HepG2 (cell line): Measurements from ENCODE around the gene ART1. TPM values are rescaled to one million over a fixed set of nuclear protein-coding genes. Genes with fewer than 3 reads are reported as not detected.
"Not testable (repeated sequence)": the region's sequence is repeated elsewhere in the genome, so short reads cannot be mapped to it uniquely, and the experiment has no call there.

Experiments
- ATAC-seq: fragments of 200-7000 bp; cut with Tn5 transposase; 3 replicates; pipeline ENCODE4 v1.9.1; 2020; ENCODE audit warnings: mild to moderate bottlenecking, moderate library complexity
- BruUV-seq: library from RNA; stranded (reverse); fragments of 400-500 nt; replicated peaks from 2 replicates; lab custom pipeline; 2021; lab: Mats Ljungman, UMichigan
- CTCF ChIA-PET: fragments of 300-600 bp; formaldehyde crosslinking; extraction: SDS; loops from one replicate; lab custom pipeline; 2021; ENCODE audit warnings: low total read pairs, inconsistent platforms, low intra/inter-chr PET ratio; lab: Yijun Ruan, JAX
- POLR2A ChIA-PET: fragments of 350-600 bp; sonication (Branson Sonifier 250); formaldehyde crosslinking; loops from one replicate; lab custom pipeline; 2020; ENCODE audit warnings: antibody characterized with exemption, inconsistent platforms; lab: Yijun Ruan, JAX
- DNase-seq: peaks from one replicate; pipeline ENCODE4 v3.0.0-alpha.2; 2015; ENCODE audit warnings: low spot score
- FAIRE-seq: peaks from 3 replicates; lab custom pipeline; 2011; peaks lifted over from hg19 to GRCh38; lab: Jason Lieb, UNC
- H2AFZ ChIP-seq: one replicate; pipeline ENCODE4 v1.6.1; 2011; ENCODE audit warnings: low read length, inconsistent platforms
- H3K27ac ChIP-seq: fragments of 300-600 bp; 3 replicates; pipeline ENCODE4 v1.8.0; 2011; ENCODE audit warnings: mixed run types, mild to moderate bottlenecking, mixed read lengths, low read length, inconsistent platforms; ENCODE audit not compliant: insufficient read depth; ENCODE audit errors: extremely low read length
- H3K27me3 ChIP-seq, 2 experiments: fragments of 200-600 bp in 1 of 2; 2 replicates in 1 of 2; 3 replicates in 1 of 2; pipeline versions ENCODE4 v1.6.0 to v1.8.0; 2011; ENCODE audit warnings: low read length in 2 of 2, mild to moderate bottlenecking in 2 of 2, moderate library complexity in 2 of 2, inconsistent platforms in 1 of 2; ENCODE audit not compliant: insufficient read depth in 2 of 2, control insufficient read depth in 1 of 2
- H3K36me3 ChIP-seq, 2 experiments: fragments of 200-600 bp in 1 of 2; replicated peaks in 1 of 2; 2 replicates in 1 of 2; 3 replicates in 1 of 2; pipeline versions ENCODE4 v1.5.1 to v1.8.0; 2011; ENCODE audit warnings: low read length in 2 of 2, inconsistent platforms in 1 of 2; ENCODE audit not compliant: insufficient read depth in 2 of 2, control insufficient read depth in 1 of 2
- H3K4me1 ChIP-seq: 2 replicates; pipeline ENCODE4 v1.5.1; 2012; ENCODE audit warnings: low read length, inconsistent platforms; ENCODE audit not compliant: insufficient read depth
- H3K4me2 ChIP-seq: 2 replicates; pipeline ENCODE4 v1.6.0; 2011; ENCODE audit warnings: low read depth, low read length, inconsistent platforms
- H3K4me3 ChIP-seq, 3 experiments: fragments of 200-600 bp in 1 of 3; sonication (generic), shearing (Covaris generic) in 1 of 3; replicated peaks in 1 of 3; 2 replicates each; pipeline ENCODE4 v1.5.1; 2011 to 2016; ENCODE audit warnings: low read length in 3 of 3, inconsistent platforms in 2 of 3, low read depth in 2 of 3, mild to moderate bottlenecking in 2 of 3, control low read depth in 1 of 3, mixed read lengths in 1 of 3; ENCODE audit not compliant: insufficient read depth in 1 of 3
- H3K79me2 ChIP-seq: one replicate; pipeline ENCODE4 v1.6.1; 2011; ENCODE audit warnings: low read length, inconsistent platforms; ENCODE audit not compliant: insufficient read depth
- H3K9ac ChIP-seq: 2 replicates; pipeline ENCODE4 v1.6.0; 2011; ENCODE audit warnings: mild to moderate bottlenecking, low read depth, low read length, inconsistent platforms; ENCODE audit not compliant: insufficient read depth
- H3K9me3 ChIP-seq: 2 replicates; pipeline ENCODE4 v1.5.1; 2012; ENCODE audit warnings: mild to moderate bottlenecking, low read length
- H4K20me1 ChIP-seq: 2 replicates; pipeline ENCODE4 v1.6.0; 2011; ENCODE audit warnings: inconsistent platforms, mild to moderate bottlenecking, low read length, moderate library complexity; ENCODE audit not compliant: insufficient read depth
- ARNT ChIP-seq: fragments of 450-650 bp; IDR thresholded peaks from 2 replicates; pipeline ENCODE4 v1.6.1; 2017
- LCORL ChIP-seq, 2 experiments: fragments of 450-650 bp in 1 of 2; sonication (generic) in 1 of 2; formaldehyde crosslinking in 1 of 2; IDR thresholded peaks; 2 replicates each; pipeline versions ENCODE4 v1.5.0 to v1.6.1; 2017 to 2020; ENCODE audit warnings: antibody characterized with exemption in 1 of 2, missing genetic modification reagents in 1 of 2
- ZNF317 ChIP-seq: sonication (generic); formaldehyde crosslinking; IDR thresholded peaks from 2 replicates; pipeline ENCODE4 v1.5.0; 2020; ENCODE audit warnings: mild to moderate bottlenecking, missing genetic modification reagents
- ZNF44 ChIP-seq: sonication (generic); formaldehyde crosslinking; IDR thresholded peaks from 2 replicates; pipeline ENCODE4 v1.5.1; 2020; ENCODE audit warnings: mild to moderate bottlenecking, missing genetic modification reagents
- WGBS: methylation state at CpG from one replicate; pipeline ENCODE4 v1.1.6; 2017; ENCODE audit warnings: low lambda C conversion rate; 5-methylcytosine and 5-hydroxymethylcytosine counted together
- in situ Hi-C: cut with HindIII; loops from 2 replicates; pipeline ENCODE4 v1.10.0; 2017; ENCODE audit warnings: low pct_unique_long_range_greater_than_20kb; ENCODE audit not compliant: extremely low pct_ligation_motif_present
- intact Hi-C: fragments of 100-400 bp; cut with micrococcal nuclease; formaldehyde crosslinking; loops from one replicate; pipeline ENCODE4 v1.10.0; 2022; ENCODE audit not compliant: unreplicated experiment
- polyA plus RNA-seq, 8 experiments: library from polyadenylated mRNA; depleted of rRNA in 3 of 8; stranded (reverse) in 7 of 8; unstranded in 1 of 8; fragments of >200 nt; fragmentation: Illumina TruSeq in 4 of 8; extraction: Trizol in 4 of 8; gene quantifications; 2 replicates each; pipeline versions ENCODE4 v1.2.1 to v1.2.3, GENCODE V29; 2011 to 2016; ENCODE audit warnings: low read depth in 4 of 8, missing spikeins in 1 of 8, mixed read lengths in 1 of 8; ENCODE audit not compliant: insufficient read depth in 1 of 8
- total RNA-seq, 5 experiments: library from RNA; depleted of rRNA; stranded (reverse); fragments of >200 nt; fragmentation: Illumina TruSeq; extraction: Trizol; gene quantifications; 2 replicates each; pipeline ENCODE4 v1.2.3, GENCODE V29; 2016; ENCODE audit warnings: low read depth in 1 of 5
- TF ChIP-seq, protein P1 (sequence below): sonication (generic); formaldehyde crosslinking; IDR thresholded peaks from 2 replicates; pipeline ENCODE4 v1.8.1; 2023; ENCODE audit warnings: mild to moderate bottlenecking, moderate library complexity, missing genetic modification reagents
- TF ChIP-seq, protein P2 (sequence below): sonication (generic); formaldehyde crosslinking; IDR thresholded peaks from 2 replicates; pipeline ENCODE4 v1.8.0; 2022; ENCODE audit warnings: missing genetic modification reagents, mild to moderate bottlenecking, moderate library complexity, borderline replicate concordance
- TF ChIP-seq, protein P3 (sequence below): sonication (generic); formaldehyde crosslinking; IDR thresholded peaks from 2 replicates; pipeline ENCODE4 v1.4.0; 2020; ENCODE audit warnings: missing genetic modification reagents, borderline replicate concordance

The ART1 gene
- total and polyA plus RNA-seq, 2 of the 13 experiments (the other 11 are each of a cell fraction or from before 2014, with no cell fraction given) = not detected

DNA sequence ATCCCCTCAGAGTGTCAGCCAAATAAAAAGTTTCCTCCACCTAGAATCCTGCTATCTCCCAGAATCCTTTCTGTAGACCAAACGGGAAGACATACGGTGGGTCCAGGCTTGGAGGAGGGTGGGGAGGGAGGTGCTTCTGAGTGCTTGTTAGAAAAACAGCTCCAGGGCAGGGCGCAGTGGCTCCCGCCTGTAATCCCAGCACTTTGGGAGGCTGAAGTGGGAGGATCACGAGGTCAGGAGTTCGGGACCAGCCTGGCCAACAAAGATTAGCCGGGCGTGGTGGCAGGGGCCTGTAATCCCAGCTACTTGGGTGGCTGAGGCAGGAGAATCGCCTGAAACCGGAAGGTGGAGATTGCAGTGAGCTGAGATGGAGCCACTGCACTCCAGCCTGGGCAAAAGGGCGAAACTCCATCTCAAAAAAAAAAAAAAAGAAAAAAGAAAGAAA, 1.8 kb upstream of the ART1 start:
- H3K36me3 ChIP-seq; H4K20me1 ChIP-seq; DNase-seq; FAIRE-seq; ATAC-seq; H3K79me2 ChIP-seq; CTCF ChIA-PET; H2AFZ ChIP-seq; BruUV-seq; H3K9me3 ChIP-seq; intact Hi-C loops; in situ Hi-C loops; TF ChIP-seq LCORL (IDR thresholded peaks at IDR 0.05): not testable (repeated sequence)
- 0 out of 2 replicates have a peak, but pooled peaks have one; percentile 4 for TF ChIP-seq LCORL (CRISPR knock-in tag; IDR thresholded peaks at IDR 0.05)
- TF ChIP-seq ZNF317 = 0 out of 2 replicates have a peak, but pooled peaks have one; percentile 61
- TF ChIP-seq, protein P1, sequence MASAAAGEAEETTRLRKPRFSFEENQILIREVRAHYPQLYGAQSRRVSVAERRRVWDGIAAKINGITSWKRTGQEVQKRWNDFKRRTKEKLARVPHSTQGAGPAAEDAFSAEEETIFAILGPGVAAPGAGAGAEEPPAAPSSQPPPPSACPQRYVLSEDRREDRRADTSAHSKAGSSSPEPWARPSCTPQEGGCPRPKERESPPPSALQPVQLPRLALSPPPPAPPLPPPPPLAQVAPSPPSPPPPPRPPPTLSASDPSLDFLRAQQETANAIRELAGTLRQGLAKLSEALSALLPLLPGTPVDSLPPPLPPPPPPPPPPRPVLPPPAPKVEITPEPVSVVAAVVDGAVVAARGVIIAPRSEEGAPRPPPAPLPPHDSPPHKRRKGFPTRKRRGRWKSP (CRISPR knock-in tag) = 0 out of 2 replicates have a peak, but pooled peaks have one; percentile 14
- Histone ChIP-seq H3K4me3 (peak overlapping the region; percentile 42 to 76 (median 46)), H3K27me3 (peaks cover 0 to 24% of the 10 kb centered on the region in 2 experiments; a peak in 4 of 5 replicates), H3K9ac (peak overlapping the region; percentile 74; the same call in 1 of the 2 replicates), H3K4me1 (peaks cover 13% of the 10 kb centered on the region), H3K27ac (peak overlapping the region; percentile 73), H3K4me2 (peak overlapping the region; percentile 97)
- POLR2A ChIA-PET = interaction anchor here (1.0 kb wide), 1 partner anchor 11 kb away, joined by 3 read pairs; no protein-coding TSS in a partner anchor
- 32% methylated on average over 11 of the region's 11 CpGs for WGBS

DNA sequence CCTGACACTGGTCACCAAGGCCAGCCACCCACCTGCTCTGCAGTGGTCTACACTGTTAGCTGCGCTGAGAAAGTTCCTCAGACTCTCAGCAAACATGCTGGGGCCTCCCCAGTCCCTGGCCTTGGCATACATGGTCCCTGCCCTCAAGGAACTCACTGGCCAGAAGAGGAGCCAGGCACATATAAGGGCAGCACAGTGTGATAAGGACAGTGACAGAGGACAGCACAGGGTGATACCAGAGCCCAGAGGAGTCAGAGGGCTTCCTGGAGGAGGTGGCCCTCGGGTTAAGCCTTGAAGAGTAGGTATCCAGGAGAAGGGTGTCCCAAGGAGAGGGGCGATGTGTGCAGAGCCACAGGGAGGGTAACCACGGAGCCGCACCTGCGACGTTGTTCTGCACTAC, 624 bp downstream of the ART1 start:
- Histone ChIP-seq H4K20me1 (no peaks in the 10 kb centered on the region; the same call in 1 of the 2 replicates), H3K79me2 (no peaks in the 10 kb centered on the region), H3K9me3 (no peaks in the 10 kb centered on the region), H3K27me3 (peaks cover 1 to 21% of the 10 kb centered on the region in 2 experiments; a peak in 4 of 5 replicates), H3K4me1 (peaks cover 13% of the 10 kb centered on the region), H3K4me2 (no peak overlapping the region), H3K36me3 (no peaks in the 10 kb centered on the region), H3K9ac (no peak overlapping the region), H2AFZ (no peak overlapping the region), H3K4me3 (no peak overlapping the region), H3K27ac (no peak overlapping the region)
- BruUV-seq = no TSS peak
- ChIA-PET POLR2A (no interaction called here), CTCF (no interaction called here)
- in situ Hi-C loops = no loop called here
- 61% methylated on average over 5 of the region's 7 CpGs for WGBS
- FAIRE-seq (no peak), DNase-seq (no peak), ATAC-seq (no peak)
- intact Hi-C loops = no loop called here
- TF ChIP-seq, protein P2, sequence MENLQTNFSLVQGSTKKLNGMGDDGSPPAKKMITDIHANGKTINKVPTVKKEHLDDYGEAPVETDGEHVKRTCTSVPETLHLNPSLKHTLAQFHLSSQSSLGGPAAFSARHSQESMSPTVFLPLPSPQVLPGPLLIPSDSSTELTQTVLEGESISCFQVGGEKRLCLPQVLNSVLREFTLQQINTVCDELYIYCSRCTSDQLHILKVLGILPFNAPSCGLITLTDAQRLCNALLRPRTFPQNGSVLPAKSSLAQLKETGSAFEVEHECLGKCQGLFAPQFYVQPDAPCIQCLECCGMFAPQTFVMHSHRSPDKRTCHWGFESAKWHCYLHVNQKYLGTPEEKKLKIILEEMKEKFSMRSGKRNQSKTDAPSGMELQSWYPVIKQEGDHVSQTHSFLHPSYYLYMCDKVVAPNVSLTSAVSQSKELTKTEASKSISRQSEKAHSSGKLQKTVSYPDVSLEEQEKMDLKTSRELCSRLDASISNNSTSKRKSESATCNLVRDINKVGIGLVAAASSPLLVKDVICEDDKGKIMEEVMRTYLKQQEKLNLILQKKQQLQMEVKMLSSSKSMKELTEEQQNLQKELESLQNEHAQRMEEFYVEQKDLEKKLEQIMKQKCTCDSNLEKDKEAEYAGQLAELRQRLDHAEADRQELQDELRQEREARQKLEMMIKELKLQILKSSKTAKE (CRISPR knock-in tag) = no peak
- no peak for TF ChIP-seq ZNF44 (CRISPR knock-in tag)
- no peak for TF ChIP-seq ARNT
- TF ChIP-seq, protein P3, sequence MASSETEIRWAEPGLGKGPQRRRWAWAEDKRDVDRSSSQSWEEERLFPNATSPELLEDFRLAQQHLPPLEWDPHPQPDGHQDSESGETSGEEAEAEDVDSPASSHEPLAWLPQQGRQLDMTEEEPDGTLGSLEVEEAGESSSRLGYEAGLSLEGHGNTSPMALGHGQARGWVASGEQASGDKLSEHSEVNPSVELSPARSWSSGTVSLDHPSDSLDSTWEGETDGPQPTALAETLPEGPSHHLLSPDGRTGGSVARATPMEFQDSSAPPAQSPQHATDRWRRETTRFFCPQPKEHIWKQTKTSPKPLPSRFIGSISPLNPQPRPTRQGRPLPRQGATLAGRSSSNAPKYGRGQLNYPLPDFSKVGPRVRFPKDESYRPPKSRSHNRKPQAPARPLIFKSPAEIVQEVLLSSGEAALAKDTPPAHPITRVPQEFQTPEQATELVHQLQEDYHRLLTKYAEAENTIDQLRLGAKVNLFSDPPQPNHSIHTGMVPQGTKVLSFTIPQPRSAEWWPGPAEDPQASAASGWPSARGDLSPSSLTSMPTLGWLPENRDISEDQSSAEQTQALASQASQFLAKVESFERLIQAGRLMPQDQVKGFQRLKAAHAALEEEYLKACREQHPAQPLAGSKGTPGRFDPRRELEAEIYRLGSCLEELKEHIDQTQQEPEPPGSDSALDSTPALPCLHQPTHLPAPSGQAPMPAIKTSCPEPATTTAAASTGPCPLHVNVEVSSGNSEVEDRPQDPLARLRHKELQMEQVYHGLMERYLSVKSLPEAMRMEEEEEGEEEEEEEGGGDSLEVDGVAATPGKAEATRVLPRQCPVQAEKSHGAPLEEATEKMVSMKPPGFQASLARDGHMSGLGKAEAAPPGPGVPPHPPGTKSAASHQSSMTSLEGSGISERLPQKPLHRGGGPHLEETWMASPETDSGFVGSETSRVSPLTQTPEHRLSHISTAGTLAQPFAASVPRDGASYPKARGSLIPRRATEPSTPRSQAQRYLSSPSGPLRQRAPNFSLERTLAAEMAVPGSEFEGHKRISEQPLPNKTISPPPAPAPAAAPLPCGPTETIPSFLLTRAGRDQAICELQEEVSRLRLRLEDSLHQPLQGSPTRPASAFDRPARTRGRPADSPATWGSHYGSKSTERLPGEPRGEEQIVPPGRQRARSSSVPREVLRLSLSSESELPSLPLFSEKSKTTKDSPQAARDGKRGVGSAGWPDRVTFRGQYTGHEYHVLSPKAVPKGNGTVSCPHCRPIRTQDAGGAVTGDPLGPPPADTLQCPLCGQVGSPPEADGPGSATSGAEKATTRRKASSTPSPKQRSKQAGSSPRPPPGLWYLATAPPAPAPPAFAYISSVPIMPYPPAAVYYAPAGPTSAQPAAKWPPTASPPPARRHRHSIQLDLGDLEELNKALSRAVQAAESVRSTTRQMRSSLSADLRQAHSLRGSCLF (CRISPR knock-in tag) = no peak
